K562 (cell line): ENCODE measurements around the gene ARMC12. TPM values are rescaled to one million over a fixed set of nuclear protein-coding genes. Genes with fewer than 3 reads are reported as not detected.

ENCODE experiments used
- CAMTA2 ChIP-seq: fragments of 250-450 bp; sonication (Bioruptor Pico); conservative IDR thresholded peaks from 2 replicates; pipeline ENCODE4 v1.5.1; 2022
- KDM1A ChIP-seq, 2 experiments: fragments of 450-650 bp; IDR thresholded peaks; 2 replicates each; pipeline ENCODE4 v1.6.1; 2016; ENCODE audit warnings: mild to moderate bottlenecking in 2 of 2
- NR2F6 ChIP-seq: fragments of 450-650 bp; formaldehyde crosslinking; IDR thresholded peaks from 2 replicates; pipeline ENCODE4 v1.4.0; 2020; ENCODE audit warnings: mild to moderate bottlenecking
- TCFL5 ChIP-seq: fragments of 250-450 bp; sonication (Bioruptor Pico); conservative IDR thresholded peaks from 2 replicates; pipeline ENCODE4 v1.6.1; 2021; ENCODE audit warnings: mild to moderate bottlenecking, moderate library complexity, matching md5 sums
- ZNF668 ChIP-seq: fragments of 250-450 bp; sonication (Bioruptor Pico); IDR thresholded peaks from 2 replicates; pipeline ENCODE4 v1.8.0; 2022; ENCODE audit warnings: mild to moderate bottlenecking, inconsistent platforms
- polyA plus RNA-seq, 8 experiments: library from polyadenylated mRNA; depleted of rRNA in 4 of 8; stranded (reverse) in 5 of 8; unstranded in 3 of 8; fragments of >200 nt; fragmentation: Nextera tagmentation in 2 of 8; fragmentation: Illumina TruSeq in 1 of 8; extraction: Ambion mirVana in 2 of 8; extraction: Trizol in 1 of 8; gene quantifications; 2 replicates each; pipeline versions ENCODE4 v1.2.1 to v1.2.3, GENCODE V29; 2011 to 2014; ENCODE audit warnings: inconsistent platforms in 1 of 8, missing spikeins in 1 of 8
- total RNA-seq, 7 experiments: library from RNA; depleted of rRNA in 6 of 7; stranded (reverse); fragments of >200 nt in 6 of 7; fragmentation: Illumina TruSeq in 2 of 7; extraction: Trizol in 2 of 7; gene quantifications; 2 replicates each; pipeline versions ENCODE4 v1.2.1 to v1.2.3, GENCODE V29; 2011 to 2021; ENCODE audit warnings: low replicate concordance in 1 of 7
- TF ChIP-seq, protein P1 (sequence below): fragments of 450-650 bp; IDR thresholded peaks from 2 replicates; pipeline ENCODE4 v1.7.0; 2016; ENCODE audit warnings: borderline replicate concordance
- TF ChIP-seq, protein P2 (sequence below): fragments of 450-650 bp; formaldehyde crosslinking; conservative IDR thresholded peaks from 2 replicates; pipeline ENCODE4 v1.4.0; 2022; ENCODE audit warnings: mild to moderate bottlenecking, missing genetic modification characterization

Gene ARMC12
- total and polyA plus RNA-seq, 9 of the 15 experiments (the other 6 are each of a cell fraction or from before 2014, with no cell fraction given) = 0.09 to 0.58 (median 0.31) TPM; not detected in 3

DNA sequence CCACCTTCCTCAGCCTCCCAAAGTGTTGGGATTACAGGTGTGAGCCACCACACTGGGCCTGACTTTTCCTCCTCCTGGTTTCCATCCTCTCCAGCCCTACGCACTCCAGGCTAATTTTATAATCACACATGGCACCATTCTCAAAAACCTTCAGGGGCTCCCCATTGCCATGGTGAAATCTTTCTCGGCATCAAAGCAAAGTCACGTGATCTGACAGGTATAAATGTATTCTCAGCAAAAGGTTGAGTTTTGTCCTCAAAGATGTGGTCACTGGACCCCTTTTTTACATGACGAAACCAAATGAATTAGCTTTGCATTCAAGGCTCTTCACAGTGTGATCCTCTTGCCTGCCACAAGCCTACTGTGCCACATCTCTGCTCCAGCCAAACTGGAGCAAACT is 15.5 kb downstream of the ARMC12 start (continued):
- TF ChIP-seq, protein P1, sequence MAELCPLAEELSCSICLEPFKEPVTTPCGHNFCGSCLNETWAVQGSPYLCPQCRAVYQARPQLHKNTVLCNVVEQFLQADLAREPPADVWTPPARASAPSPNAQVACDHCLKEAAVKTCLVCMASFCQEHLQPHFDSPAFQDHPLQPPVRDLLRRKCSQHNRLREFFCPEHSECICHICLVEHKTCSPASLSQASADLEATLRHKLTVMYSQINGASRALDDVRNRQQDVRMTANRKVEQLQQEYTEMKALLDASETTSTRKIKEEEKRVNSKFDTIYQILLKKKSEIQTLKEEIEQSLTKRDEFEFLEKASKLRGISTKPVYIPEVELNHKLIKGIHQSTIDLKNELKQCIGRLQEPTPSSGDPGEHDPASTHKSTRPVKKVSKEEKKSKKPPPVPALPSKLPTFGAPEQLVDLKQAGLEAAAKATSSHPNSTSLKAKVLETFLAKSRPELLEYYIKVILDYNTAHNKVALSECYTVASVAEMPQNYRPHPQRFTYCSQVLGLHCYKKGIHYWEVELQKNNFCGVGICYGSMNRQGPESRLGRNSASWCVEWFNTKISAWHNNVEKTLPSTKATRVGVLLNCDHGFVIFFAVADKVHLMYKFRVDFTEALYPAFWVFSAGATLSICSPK = no peak
- TF ChIP-seq TCFL5 (CRISPR knock-in tag) = no peak
- no peak for TF ChIP-seq KDM1A (IDR thresholded peaks at IDR 0.05)
- TF ChIP-seq, protein P2, sequence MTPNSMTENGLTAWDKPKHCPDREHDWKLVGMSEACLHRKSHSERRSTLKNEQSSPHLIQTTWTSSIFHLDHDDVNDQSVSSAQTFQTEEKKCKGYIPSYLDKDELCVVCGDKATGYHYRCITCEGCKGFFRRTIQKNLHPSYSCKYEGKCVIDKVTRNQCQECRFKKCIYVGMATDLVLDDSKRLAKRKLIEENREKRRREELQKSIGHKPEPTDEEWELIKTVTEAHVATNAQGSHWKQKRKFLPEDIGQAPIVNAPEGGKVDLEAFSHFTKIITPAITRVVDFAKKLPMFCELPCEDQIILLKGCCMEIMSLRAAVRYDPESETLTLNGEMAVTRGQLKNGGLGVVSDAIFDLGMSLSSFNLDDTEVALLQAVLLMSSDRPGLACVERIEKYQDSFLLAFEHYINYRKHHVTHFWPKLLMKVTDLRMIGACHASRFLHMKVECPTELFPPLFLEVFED (CRISPR knock-in tag) = no peak
- no peak for TF ChIP-seq NR2F6 (CRISPR knock-in tag)
- TF ChIP-seq ZNF668 (CRISPR knock-in tag) = no peak
- no peak for TF ChIP-seq CAMTA2
